ENCODE results near the gene UST. TPM values are rescaled to one million over a fixed set of nuclear protein-coding genes. Genes with fewer than 3 reads are reported as not detected.

UST gene
- polyA plus RNA-seq, 1 donor from 2014 or later, result 7.5 TPM

GRCh38 chr6:148981515-148981914 is 234.7 kb downstream of the UST start:
- H3F3A ChIP-seq (ENCODE audit: insufficient read depth, low read length, poor library complexity, severe bottlenecking), result no peaks in the 10 kb centered on the region

GRCh38 chr6:148983101-148983761 is 236.4 kb downstream of the UST start:
- no peaks in the 10 kb centered on the region for H3K27me3 ChIP-seq (ENCODE audit: insufficient read depth, low read depth, low read length)
- no peaks in the 10 kb centered on the region for H3F3A ChIP-seq (ENCODE audit: insufficient read depth, low read length, poor library complexity, severe bottlenecking)
- H2AFZ ChIP-seq (ENCODE audit: low read depth, low read length), result no peak overlapping the region
- H3K9me3 ChIP-seq (ENCODE audit: low read length), result no peaks in the 10 kb centered on the region
- H3K4me3 ChIP-seq (ENCODE audit: low read length), result no peak overlapping the region
- TF ChIP-seq REST (IDR thresholded peaks at IDR 0.05; ENCODE audit: borderline replicate concordance) (no peak), RAD21 (conservative IDR thresholded peaks at IDR 0.05) (no peak), MXI1 (conservative IDR thresholded peaks at IDR 0.05; ENCODE audit: poor library complexity, severe bottlenecking) (no peak), TAF1 (IDR thresholded peaks at IDR 0.05; ENCODE audit: low read depth) (no peak), POLR2AphosphoS5 (IDR thresholded peaks at IDR 0.05) (no peak), EP300 (conservative IDR thresholded peaks at IDR 0.05; ENCODE audit: poor library complexity, severe bottlenecking) (no peak), SMC3 (conservative IDR thresholded peaks at IDR 0.05; ENCODE audit: poor library complexity) (no peak), CTCF (IDR thresholded peaks at IDR 0.05; ENCODE audit: poor library complexity, severe bottlenecking) (no peak), EZH2 (IDR thresholded peaks at IDR 0.05; ENCODE audit: borderline replicate concordance, insufficient read depth, low read length, poor library complexity, severe bottlenecking) (no peak)
- no peaks in the 10 kb centered on the region for H3K9me2 ChIP-seq (ENCODE audit: insufficient read depth, low read length)
- no peak overlapping the region for H3K4me2 ChIP-seq (ENCODE audit: low read length)
- no peaks in the 10 kb centered on the region for H3K79me2 ChIP-seq (replicated peaks; ENCODE audit: insufficient read depth, low read length)
- no peak overlapping the region for H3K27ac ChIP-seq (ENCODE audit: low read length)
- H3K9ac ChIP-seq (ENCODE audit: low read length), result no peak overlapping the region
- no peaks in the 10 kb centered on the region for H4K20me1 ChIP-seq (ENCODE audit: insufficient read depth)
- no peaks in the 10 kb centered on the region for H3K36me3 ChIP-seq (ENCODE audit: insufficient read depth, low read length)

More at GRCh38 chr6:148981515-148981914, 234.7 kb downstream of the UST start:
- no peak overlapping the region for H3K4me3 ChIP-seq (ENCODE audit: low read length)
- H3K9me3 ChIP-seq (ENCODE audit: low read length), result no peaks in the 10 kb centered on the region
- TF ChIP-seq MXI1 (conservative IDR thresholded peaks at IDR 0.05; ENCODE audit: poor library complexity, severe bottlenecking), result no peak
- TF ChIP-seq POLR2AphosphoS5 (IDR thresholded peaks at IDR 0.05), result no peak
- TF ChIP-seq TAF1 (IDR thresholded peaks at IDR 0.05; ENCODE audit: low read depth), result no peak
- H3K27ac ChIP-seq (ENCODE audit: low read length), result no peak overlapping the region
- H3K36me3 ChIP-seq (ENCODE audit: insufficient read depth, low read length), result no peaks in the 10 kb centered on the region
- H3K27me3 ChIP-seq (ENCODE audit: insufficient read depth, low read depth, low read length), result no peaks in the 10 kb centered on the region
- H2AFZ ChIP-seq (ENCODE audit: low read depth, low read length), result no peak overlapping the region
- no peak overlapping the region for H3K4me2 ChIP-seq (ENCODE audit: low read length)
- no peaks in the 10 kb centered on the region for H3K9me2 ChIP-seq (ENCODE audit: insufficient read depth, low read length)
- no peaks in the 10 kb centered on the region for H3K79me2 ChIP-seq (replicated peaks; ENCODE audit: insufficient read depth, low read length)
- no peak overlapping the region for H3K9ac ChIP-seq (ENCODE audit: low read length)
- no peaks in the 10 kb centered on the region for H4K20me1 ChIP-seq (ENCODE audit: insufficient read depth)
